ES-I3 (cell line): ENCODE measurements around the gene KIF5A.
"Not testable (repeated sequence)": the region's sequence is repeated elsewhere in the genome, so short reads cannot be mapped to it uniquely, and the experiment has no call there.

ENCODE experiments used
- H3K36me3 ChIP-seq: 2 replicates; pipeline ENCODE4 v1.6.1; 2013; ENCODE audit warnings: mild to moderate bottlenecking, low read length, control low read depth, moderate library complexity; ENCODE audit not compliant: insufficient read depth
- H3K4me1 ChIP-seq: 2 replicates; pipeline ENCODE4 v1.6.1; 2013; ENCODE audit warnings: mild to moderate bottlenecking, control low read depth, low read length; ENCODE audit not compliant: insufficient read depth
- H3K9ac ChIP-seq: 2 replicates; pipeline ENCODE4 v1.6.1; 2013; ENCODE audit warnings: low read depth, mild to moderate bottlenecking, low read length, moderate library complexity
- H3K9me3 ChIP-seq: 2 replicates; pipeline ENCODE4 v1.6.1; 2013; ENCODE audit warnings: mild to moderate bottlenecking, low read length, moderate library complexity; ENCODE audit not compliant: control insufficient read depth, insufficient read depth

KIF5A gene

GRCh38 chr12:57570438-57570837 is 20.6 kb downstream of the KIF5A start:
- H3K9ac ChIP-seq, H3K9me3 ChIP-seq, H3K36me3 ChIP-seq, H3K4me1 ChIP-seq: not testable (repeated sequence)

GRCh38 chr12:57571926-57572762 is 22.3 kb downstream of the KIF5A start:
- Histone ChIP-seq H3K4me1 (no peaks in the 10 kb centered on the region), H3K9me3 (no peaks in the 10 kb centered on the region), H3K9ac (no peak overlapping the region), H3K36me3 (no peaks in the 10 kb centered on the region; the same call in 1 of the 2 replicates)

DNA sequence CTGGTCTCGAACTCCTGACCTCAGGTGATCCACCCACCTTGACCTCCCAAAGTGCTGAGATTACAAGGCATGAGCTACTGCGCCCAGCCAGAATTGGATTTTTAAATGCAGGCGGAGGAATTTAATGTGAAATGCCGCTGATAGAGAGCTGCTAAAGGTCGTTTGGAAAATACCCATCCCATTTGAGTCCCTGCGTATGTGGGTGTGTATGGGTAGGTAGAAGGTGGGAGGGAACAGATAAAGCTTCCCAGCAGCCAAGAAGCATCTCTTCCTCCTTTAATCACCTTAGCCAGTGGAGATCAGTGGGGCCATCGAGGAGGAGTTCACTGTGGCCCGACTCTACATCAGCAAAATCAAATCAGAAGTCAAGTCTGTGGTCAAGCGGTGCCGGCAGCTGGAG is 25.0 kb downstream of the KIF5A start:
- no peak overlapping the region for H3K9ac ChIP-seq
- no peaks in the 10 kb centered on the region for H3K4me1 ChIP-seq
- H3K36me3 ChIP-seq: no peaks in the 10 kb centered on the region; the same call in 1 of the 2 replicates
- no peaks in the 10 kb centered on the region for H3K9me3 ChIP-seq

DNA sequence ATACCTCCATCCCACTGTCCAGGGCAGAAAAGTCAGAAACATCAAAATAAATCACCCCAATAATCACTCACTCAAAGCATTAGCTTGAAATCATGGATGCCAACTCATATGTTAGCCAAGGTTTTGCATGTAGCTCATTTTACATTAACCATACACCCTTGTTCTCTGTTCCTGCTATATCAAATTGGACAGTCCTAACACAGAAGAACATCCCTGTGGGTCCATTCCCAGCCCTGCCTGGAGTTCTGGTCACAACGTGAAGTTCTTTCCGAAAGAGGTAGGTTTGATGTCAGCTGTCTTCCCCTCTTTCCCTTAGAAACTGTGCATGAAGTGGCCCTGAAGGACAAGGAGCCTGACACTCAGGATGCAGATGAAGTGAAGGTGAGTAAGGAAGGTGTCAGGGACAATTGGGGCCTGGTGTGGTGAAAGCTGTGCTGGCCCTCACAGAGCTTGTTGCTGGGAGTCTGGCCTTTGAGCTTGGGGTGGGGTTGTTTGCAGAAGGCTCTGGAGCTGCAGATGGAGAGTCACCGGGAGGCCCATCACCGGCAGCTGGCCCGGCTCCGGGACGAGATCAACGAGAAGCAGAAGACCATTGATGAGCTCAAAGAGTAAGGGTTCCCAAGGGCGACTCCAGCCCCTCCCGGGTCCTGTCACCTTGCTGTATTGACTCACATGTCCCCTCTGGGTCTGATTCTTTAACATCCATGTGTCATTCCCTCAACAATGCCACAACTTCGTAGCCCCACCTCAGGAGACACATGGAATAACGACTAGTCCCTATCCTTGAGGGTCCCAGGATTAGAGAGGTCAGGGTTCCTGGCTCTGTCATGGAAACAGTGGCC is 26.1 kb downstream of the KIF5A start:
- Histone ChIP-seq H3K36me3 (no peaks in the 10 kb centered on the region; the same call in 1 of the 2 replicates), H3K9me3 (no peaks in the 10 kb centered on the region), H3K9ac (no peak overlapping the region), H3K4me1 (no peaks in the 10 kb centered on the region)

DNA sequence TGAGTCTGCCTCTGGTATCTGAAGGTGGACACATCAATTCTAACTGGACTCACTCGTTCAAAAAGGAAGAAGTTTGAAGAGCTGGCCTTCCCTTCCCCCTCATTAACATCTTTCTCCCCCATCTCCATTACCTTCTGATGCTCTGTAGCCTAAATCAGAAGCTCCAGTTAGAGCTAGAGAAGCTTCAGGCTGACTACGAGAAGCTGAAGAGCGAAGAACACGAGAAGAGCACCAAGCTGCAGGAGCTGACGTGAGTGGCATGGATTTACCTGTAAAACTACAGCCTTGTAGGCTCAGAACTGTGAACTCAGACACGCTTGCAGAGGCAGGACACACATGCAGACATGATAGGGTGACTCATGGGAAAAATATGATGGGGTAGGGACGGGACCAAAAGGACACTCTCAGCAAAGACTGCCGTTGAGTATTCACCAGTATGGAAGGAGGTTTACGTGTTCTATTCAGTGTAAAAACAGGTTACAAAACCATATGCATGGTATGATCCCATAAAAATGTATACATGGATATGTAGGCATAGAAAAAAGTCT is 26.8 kb downstream of the KIF5A start:
- no peaks in the 10 kb centered on the region; the same call in 1 of the 2 replicates for H3K36me3 ChIP-seq
- H3K9ac ChIP-seq: no peak overlapping the region
- no peaks in the 10 kb centered on the region for H3K9me3 ChIP-seq
- H3K4me1 ChIP-seq: no peaks in the 10 kb centered on the region

GRCh38 chr12:57577981-57578758 is 28.3 kb downstream of the KIF5A start:
- Histone ChIP-seq H3K9ac (no peak overlapping the region), H3K9me3 (no peaks in the 10 kb centered on the region), H3K36me3 (no peaks in the 10 kb centered on the region; the same call in 1 of the 2 replicates), H3K4me1 (no peaks in the 10 kb centered on the region)

DNA sequence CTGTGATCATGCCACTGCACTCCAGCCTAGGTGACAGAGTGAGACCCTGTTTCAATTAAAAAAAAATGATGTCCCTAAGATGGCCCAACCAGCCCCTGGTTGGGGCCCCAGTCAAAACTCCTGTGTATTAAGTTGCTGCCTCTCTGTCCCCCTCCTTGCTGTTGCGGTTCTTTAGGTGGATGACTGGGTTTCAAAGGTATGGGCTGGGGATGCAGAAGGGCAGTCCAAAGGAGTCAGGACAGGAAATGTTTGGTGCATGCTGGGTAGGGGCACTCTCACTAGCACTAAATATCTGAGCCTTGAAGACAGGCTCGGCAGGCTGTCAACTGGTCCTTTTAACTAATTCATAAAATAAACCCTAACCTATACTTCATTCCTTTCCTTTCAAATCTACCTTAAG is 29.2 kb downstream of the KIF5A start:
- H3K4me1 ChIP-seq: no peaks in the 10 kb centered on the region
- no peak overlapping the region for H3K9ac ChIP-seq
- H3K36me3 ChIP-seq: no peaks in the 10 kb centered on the region; the same call in 1 of the 2 replicates
- no peaks in the 10 kb centered on the region for H3K9me3 ChIP-seq

DNA sequence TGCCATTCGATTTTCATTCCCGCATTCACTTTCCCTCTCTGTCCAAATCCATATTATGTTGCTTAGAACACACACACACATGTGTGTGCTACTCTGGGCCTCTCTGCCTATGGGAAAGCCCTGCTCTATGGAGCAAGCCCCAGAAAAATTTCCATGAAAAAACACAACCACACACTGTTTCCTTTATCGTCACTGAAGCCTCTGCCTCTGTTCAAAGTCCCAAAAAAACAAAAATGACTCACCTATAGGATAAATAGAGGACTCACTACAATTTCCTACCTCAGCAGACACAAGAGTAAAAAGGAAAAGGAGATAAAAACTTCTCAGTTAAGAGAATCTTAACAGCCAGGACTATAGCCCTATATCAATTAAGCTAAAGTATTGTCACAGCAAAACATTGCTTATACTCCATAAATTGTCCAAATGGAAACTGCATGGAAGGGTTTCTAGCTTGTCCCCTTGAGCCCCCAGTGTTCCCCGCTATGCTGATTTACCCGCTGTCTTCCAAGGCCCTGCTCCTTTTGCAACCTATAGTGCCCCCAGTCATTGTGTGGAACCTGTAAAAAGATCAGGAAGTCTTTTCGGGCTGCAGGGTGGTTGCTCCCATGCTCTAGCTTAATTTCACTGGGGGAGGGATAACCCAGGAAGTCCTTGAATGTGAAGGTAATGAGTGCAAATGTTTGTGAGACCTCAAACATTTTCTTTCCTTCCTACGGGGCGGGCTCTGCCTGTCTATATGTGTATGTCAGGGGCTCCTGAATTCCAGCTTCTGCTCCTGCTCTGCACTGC is 30.0 kb downstream of the KIF5A start:
- H3K4me1 ChIP-seq: no peaks in the 10 kb centered on the region
- H3K9ac ChIP-seq: no peak overlapping the region
- no peaks in the 10 kb centered on the region; the same call in 1 of the 2 replicates for H3K36me3 ChIP-seq
- H3K9me3 ChIP-seq: no peaks in the 10 kb centered on the region

GRCh38 chr12:57580466-57580795 is 30.6 kb downstream of the KIF5A start:
- Histone ChIP-seq H3K9ac (no peak overlapping the region), H3K9me3 (no peaks in the 10 kb centered on the region), H3K4me1 (no peaks in the 10 kb centered on the region), H3K36me3 (no peaks in the 10 kb centered on the region; the same call in 1 of the 2 replicates)

DNA sequence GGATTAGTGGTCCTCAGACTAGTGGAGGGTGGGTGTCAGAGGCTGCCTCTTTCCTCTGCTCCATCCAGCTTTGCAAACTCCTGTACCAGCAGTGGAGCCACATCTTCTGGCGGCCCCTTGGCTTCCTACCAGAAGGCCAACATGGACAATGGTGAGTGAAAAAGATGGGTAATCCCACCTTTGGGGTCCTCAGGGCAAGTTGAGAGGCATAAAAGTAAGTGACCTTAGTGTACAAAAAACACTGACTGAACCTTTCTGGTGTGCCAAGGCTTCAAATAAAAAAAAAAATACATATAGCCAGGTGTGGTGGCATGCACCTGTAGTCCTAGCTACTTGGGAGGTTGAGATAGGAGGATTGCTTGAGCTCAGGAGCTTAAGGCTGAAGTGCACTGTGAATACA is 32.0 kb downstream of the KIF5A start:
- H3K36me3 ChIP-seq: no peaks in the 10 kb centered on the region; the same call in 1 of the 2 replicates
- H3K9me3 ChIP-seq: no peaks in the 10 kb centered on the region
- H3K9ac ChIP-seq: no peak overlapping the region
- H3K4me1 ChIP-seq: no peaks in the 10 kb centered on the region

GRCh38 chr12:57582440-57582839 is 32.6 kb downstream of the KIF5A start:
- Histone ChIP-seq H3K9me3 (no peaks in the 10 kb centered on the region), H3K9ac (no peak overlapping the region), H3K36me3 (no peaks in the 10 kb centered on the region; the same call in 1 of the 2 replicates), H3K4me1 (no peaks in the 10 kb centered on the region)

- H3K36me3 ChIP-seq: no peaks in the 10 kb centered on the region; the same call in 1 of the 2 replicates
- no peaks in the 10 kb centered on the region for H3K9me3 ChIP-seq
- H3K4me1 ChIP-seq: no peaks in the 10 kb centered on the region
- no peak overlapping the region for H3K9ac ChIP-seq
These were observed 33.4 kb downstream of the KIF5A start for GRCh38 chr12:57583008-57583831.

DNA sequence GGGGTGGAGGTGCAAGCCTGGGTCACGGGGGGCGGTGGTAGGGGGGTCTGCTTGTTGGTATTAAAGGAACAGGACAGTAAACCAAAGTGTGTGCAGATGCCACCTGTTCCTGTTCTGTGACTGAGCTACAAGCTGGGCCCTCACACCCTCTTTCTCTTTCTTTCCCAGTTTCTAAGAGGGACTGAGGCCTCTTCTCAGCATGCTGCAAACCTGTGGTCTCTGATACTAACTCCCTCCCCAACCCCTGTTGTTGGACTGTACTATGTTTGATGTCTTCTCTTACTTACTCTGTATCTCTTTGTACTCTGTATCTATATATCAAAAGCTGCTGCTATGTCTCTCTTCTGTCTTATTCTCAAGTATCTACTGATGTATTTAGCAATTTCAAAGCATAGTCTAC is 34.2 kb downstream of the KIF5A start:
- Histone ChIP-seq H3K9me3 (no peaks in the 10 kb centered on the region), H3K9ac (no peak overlapping the region), H3K36me3 (no peaks in the 10 kb centered on the region; the same call in 1 of the 2 replicates), H3K4me1 (no peaks in the 10 kb centered on the region)
